GM21529 (cell line): Measurements from ENCODE around the gene ORAI2.
"Not testable (repeated sequence)": the region's sequence is repeated elsewhere in the genome, so short reads cannot be mapped to it uniquely, and the experiment has no call there.

Source experiments
- ATAC-seq: cut with Tn5 transposase; IDR thresholded peaks from one replicate; pipeline ENCODE4 v1.9.1; 2021; ENCODE audit not compliant: unreplicated experiment

ORAI2 gene

GRCh38 chr7:102445674-102446071 lies 12.3 kb downstream of the ORAI2 start:
- ATAC-seq = no peak

DNA sequence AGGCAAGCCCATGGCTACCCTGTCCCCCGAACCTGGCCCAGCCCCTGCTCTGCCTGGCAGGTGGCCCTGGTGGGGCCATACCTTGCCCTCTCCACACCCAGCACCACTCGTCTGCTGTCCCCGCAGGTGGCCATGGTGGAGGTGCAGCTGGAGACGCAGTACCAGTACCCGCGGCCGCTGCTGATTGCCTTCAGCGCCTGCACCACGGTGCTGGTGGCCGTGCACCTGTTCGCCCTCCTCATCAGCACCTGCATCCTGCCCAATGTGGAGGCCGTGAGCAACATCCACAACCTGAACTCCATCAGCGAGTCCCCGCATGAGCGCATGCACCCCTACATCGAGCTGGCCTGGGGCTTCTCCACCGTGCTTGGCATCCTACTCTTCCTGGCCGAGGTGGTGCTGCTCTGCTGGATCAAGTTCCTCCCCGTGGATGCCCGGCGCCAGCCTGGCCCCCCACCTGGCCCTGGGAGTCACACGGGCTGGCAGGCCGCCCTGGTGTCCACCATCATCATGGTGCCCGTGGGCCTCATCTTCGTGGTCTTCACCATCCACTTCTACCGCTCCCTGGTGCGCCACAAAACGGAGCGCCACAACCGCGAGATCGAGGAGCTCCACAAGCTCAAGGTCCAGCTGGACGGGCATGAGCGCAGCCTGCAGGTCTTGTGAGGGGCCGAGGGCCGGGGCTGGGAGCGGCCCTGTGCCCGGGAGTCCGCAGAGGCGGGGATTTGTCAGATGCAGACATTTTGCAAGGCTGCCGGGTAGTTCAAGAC lies 13.2 kb downstream of the ORAI2 start:
- no peak for ATAC-seq

DNA sequence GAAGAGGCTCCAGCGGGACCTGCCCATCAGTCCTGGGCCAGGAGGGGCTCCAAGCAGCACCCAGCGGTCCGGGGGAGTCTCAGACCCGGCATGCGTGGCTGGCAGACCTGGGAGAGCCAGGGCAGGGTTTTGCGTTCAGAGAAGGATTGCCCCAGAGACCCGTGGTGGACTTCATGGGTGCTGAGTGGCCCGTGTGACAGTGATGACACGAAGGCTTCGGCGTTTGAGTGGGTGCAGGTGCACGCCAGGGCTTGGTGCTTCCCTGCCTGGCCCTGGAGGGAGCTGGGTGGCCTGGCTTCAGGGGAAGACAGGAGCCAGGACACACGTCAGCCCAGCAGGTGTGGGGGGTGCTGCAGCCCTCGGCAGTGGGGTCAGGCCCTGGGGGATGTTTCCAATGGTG lies 13.9 kb downstream of the ORAI2 start:
- no peak for ATAC-seq

GRCh38 chr7:102449136-102449535 lies 15.8 kb downstream of the ORAI2 start:
- no peak for ATAC-seq

DNA sequence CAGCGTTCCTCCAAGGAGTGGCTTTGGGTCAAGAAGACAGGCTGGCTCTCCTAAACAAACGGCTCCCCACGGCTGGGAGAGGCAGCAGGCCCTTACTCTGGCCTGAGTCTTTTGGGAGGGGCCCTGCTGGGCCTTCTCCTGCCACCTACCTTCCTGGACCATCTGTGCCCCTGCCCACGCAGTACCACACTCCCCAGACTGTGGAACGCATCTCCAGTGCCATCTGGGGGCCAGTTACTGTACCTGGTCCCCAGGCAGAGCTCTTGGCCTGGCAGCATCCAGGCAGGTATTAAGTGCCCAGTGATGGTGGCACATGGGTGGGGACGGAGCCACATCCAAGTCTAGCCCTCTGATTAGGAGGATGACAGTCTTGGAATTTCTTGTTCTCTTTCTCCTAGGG lies 16.9 kb downstream of the ORAI2 start:
- ATAC-seq = no peak

- ATAC-seq = no peak
These were observed 18.1 kb downstream of the ORAI2 start for GRCh38 chr7:102451371-102452054.

- no peak for ATAC-seq
These were observed 19.1 kb downstream of the ORAI2 start for GRCh38 chr7:102452451-102452850.

- ATAC-seq = no peak
These were observed 19.9 kb downstream of the ORAI2 start for GRCh38 chr7:102453319-102453718.

- no peak for ATAC-seq
These were observed 21.1 kb downstream of the ORAI2 start for GRCh38 chr7:102454468-102454867.

DNA sequence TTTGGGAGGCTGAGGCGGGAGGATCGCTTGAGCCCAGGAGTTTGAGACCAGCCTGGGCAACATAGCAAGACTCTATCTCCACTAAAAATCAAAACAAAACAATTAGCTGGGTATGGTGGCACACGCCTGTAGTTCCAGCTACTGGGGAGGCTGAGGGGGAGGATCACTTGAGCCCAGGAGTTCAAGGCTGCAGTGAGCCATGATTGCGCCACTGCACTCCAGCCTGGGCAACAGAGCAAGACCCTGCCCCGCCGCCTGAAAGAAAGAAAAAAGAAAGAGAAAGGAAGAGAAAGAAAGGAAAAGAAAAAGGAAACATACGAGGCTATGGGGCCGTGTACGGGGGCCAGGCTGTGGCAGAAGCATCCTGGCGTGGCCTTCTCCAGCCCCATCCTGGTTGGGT lies 21.6 kb downstream of the ORAI2 start:
- not testable (repeated sequence) for ATAC-seq

GRCh38 chr7:102455596-102455995 lies 22.2 kb downstream of the ORAI2 start:
- ATAC-seq = no peak

GRCh38 chr7:102456327-102456726 lies 23.0 kb downstream of the ORAI2 start:
- no peak for ATAC-seq

DNA sequence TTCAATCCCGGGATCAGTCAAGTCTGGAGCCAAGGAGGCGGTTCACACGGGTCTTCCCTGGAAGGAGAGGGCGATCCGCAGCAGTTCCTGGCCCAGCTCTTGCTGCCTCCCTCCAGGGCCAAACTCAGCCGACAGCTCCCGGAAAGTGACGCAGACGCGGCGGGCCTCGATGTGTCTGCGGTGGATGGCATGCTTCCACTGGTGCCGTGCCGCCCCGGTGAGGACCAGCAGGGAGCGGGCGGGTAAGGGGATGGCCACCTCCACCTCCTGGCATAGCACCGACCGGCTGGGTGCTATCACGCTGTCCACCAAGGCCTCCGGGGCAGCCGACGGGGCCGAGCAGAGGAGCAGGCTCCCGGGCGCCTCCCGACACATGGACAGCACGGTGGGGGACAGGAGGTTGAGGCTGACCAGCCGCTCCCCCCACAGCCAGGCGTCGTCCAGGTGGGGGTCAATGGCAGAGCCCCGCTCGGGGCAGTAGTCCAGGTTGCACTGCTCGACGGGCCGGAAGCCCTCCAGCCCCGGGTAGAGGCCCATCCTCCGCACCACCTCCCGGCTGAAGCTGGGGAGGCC lies 24.1 kb downstream of the ORAI2 start:
- no peak for ATAC-seq

GRCh38 chr7:102459221-102459844 lies 26.0 kb downstream of the ORAI2 start:
- no peak for ATAC-seq

DNA sequence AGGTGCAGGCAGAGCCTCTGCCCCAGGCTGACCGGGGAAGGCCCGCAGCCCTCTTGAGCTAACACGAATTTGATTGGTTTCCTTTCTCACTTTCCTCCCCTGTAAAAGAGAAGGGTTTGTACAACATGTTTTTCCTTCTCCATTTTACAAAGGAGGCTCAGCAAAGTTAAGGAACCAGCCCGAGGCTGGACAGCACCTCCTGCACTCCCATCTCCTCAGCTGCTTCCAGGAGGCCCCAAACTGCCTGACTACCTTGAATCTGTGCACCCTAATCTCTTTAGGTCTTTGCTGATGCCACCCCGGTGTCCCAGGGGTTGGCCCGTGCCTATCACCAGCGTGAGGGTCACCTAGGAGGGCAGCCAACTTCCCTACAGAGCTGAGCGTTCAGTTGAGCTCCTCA lies 27.1 kb downstream of the ORAI2 start:
- no peak for ATAC-seq

DNA sequence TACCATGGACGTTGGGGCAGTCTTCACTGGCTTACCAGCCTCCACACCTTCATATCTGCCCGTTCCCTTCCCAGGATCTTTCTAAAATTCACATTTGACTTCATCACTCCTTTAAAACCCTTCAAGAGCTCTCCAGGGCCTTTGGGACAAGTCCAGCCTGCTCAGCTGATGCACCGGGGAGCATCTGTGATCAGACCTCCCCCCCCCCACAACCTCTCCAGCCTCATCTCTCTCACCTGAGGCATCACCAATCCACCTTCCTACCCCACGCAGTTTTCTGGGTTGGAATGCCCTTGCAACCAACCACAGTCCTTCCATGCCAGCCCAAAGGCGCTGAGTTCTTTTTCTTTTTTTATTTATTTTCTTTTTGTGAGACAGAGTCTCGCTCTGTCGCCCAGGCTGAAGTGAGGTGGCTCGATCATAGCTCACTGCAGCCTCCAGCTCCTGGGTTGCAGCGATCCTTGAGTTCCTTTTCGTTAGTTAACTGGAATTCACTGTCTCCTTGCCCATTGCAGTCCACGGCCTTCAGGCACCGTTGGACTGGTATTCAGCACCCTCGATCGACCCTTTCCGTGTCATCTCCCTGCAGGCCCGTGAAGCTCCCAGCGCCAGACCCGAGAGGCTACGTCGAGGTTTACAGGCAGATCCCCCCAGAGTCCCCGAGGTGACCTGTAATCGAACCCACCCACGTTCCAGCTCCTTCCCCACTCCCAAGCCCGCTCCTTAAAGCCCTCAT lies 30.6 kb downstream of the ORAI2 start:
- ATAC-seq = no peak

DNA sequence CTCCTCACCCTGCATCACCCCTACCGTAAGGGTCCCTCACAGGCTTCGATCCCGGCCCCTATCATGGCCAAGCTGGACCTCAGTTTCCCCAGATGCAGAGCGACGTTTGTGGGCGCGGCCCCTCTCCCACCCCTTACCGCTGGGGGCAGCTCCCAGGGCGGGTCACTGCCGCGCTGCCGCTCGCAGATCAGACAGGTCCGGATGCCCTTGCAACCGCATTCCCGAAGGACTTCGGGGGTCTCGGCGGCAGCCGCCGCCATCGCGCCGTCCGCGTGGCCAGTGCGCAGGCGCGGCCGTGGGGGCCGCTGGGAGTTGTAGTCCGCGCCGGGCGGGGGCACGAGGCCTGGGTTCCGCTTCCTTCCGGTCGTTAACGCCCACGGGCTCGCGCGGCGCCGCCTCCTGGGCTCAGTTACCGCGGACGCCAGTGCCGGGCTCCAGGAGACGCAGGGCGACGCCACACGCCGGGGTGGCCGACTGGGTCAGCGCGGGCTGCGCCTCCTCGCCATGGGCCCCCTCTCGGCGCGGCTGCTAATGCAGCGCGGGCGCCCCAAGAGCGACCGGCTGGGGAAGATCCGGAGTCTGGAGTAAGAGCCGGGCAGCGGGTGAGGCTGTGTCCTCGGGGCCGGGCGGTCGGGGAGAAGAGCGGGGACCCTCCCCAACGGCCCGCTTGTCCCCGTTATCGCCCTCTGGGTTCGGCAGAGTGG lies 31.4 kb downstream of the ORAI2 start, which contains the start of the genes ALKBH4 and LRWD1:
TSS of gene ALKBH4 (minus strand) at position 287 of the 704 bp plus-strand sequence. CDS start at position 260, 27 bp downstream.
TSS of gene LRWD1 (plus strand) at position 408 of the 704 bp plus-strand sequence. CDS start at position 505, 97 bp downstream.
- peak; percentile 88 for ATAC-seq

DNA sequence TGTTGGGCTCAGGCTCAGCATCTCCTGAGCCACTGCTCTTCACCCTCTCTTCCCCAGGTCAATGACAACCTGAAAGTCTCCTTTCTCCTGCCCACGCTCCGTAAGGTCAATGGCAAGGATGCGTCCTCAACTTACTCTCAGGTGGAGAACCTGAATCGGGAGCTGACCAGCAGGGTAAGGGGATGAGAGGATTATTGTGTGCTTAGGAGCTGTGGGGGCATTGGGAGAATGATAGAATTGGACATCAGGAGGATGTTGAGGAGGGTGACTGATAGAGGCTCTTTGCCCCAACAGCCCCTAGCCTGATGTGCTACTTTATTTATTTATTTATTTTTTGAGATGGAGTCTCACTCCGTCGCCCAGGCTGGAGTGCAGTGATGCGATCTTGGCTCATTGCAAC lies 32.7 kb downstream of the ORAI2 start:
- no peak for ATAC-seq

GRCh38 chr7:102467581-102468477 lies 34.5 kb downstream of the ORAI2 start:
- no peak for ATAC-seq
